GM12878 (cell line): ENCODE data around the gene SAMD15. TPM values are rescaled to one million over a fixed set of nuclear protein-coding genes. Genes with fewer than 3 reads are reported as not detected.

Experiments used
- ATAC-seq: fragments of 200-7000 bp; cut with Tn5 transposase; 3 replicates; pipeline ENCODE4 v1.9.1; 2020; ENCODE audit warnings: mild to moderate bottlenecking, moderate library complexity
- BruUV-seq: library from RNA; stranded (reverse); fragments of 400-500 nt; replicated peaks from 2 replicates; lab custom pipeline; 2021; lab: Mats Ljungman, UMichigan
- CTCF ChIA-PET: fragments of 300-600 bp; sonication (Branson Sonifier 250); formaldehyde crosslinking; extraction: SDS; loops from one replicate; lab custom pipeline; 2021; ENCODE audit warnings: inconsistent platforms; lab: Yijun Ruan, JAX
- POLR2A ChIA-PET: fragments of 350-600 bp; formaldehyde crosslinking; extraction: SDS; loops from one replicate; lab custom pipeline; 2021; ENCODE audit warnings: inconsistent platforms; lab: Charles Lee
- RAD21 ChIA-PET: fragments of 300-600 bp; sonication (Branson Sonifier 250); formaldehyde crosslinking; loops from one replicate; lab custom pipeline; 2023; ENCODE audit warnings: antibody characterized with exemption; ENCODE audit not compliant: unreplicated experiment; lab: Charles Lee
- SMC1A ChIA-PET: fragments of 300-600 bp; sonication (Branson Sonifier 250); formaldehyde crosslinking; loops from one replicate; lab custom pipeline; 2023; ENCODE audit not compliant: unreplicated experiment, uncharacterized antibody; lab: Charles Lee
- DNase-seq: peaks from one replicate; pipeline ENCODE4 v3.0.0-alpha.2; 2011; ENCODE audit warnings: low read depth, low spot score
- FAIRE-seq: peaks from 3 replicates; lab custom pipeline; 2011; peaks lifted over from hg19 to GRCh38; lab: Jason Lieb, UNC
- H2AFZ ChIP-seq: 2 replicates; pipeline ENCODE4 v1.6.0; 2011; ENCODE audit warnings: low read depth, low read length, control low read depth; ENCODE audit not compliant: control insufficient read depth
- H3K27ac ChIP-seq: 2 replicates; pipeline ENCODE4 v1.5.1; 2011; ENCODE audit warnings: control low read depth; ENCODE audit not compliant: control insufficient read depth, insufficient read depth
- H3K27me3 ChIP-seq, 2 experiments: replicated peaks in 1 of 2; 2 replicates each; pipeline versions ENCODE4 v1.6.0 to v1.6.1; 2011; ENCODE audit warnings: low read length in 1 of 2; ENCODE audit not compliant: control insufficient read depth in 2 of 2, insufficient read depth in 2 of 2
- H3K36me3 ChIP-seq, 2 experiments: 2 replicates each; pipeline ENCODE4 v1.5.1; 2011; ENCODE audit warnings: low read length in 1 of 2; ENCODE audit not compliant: control insufficient read depth in 2 of 2, insufficient read depth in 2 of 2
- H3K4me1 ChIP-seq: 2 replicates; pipeline ENCODE4 v1.6.1; 2011; ENCODE audit warnings: mild to moderate bottlenecking, low read length, moderate library complexity, mixed read lengths; ENCODE audit not compliant: control insufficient read depth, insufficient read depth
- H3K4me2 ChIP-seq: 2 replicates; pipeline ENCODE4 v1.6.0; 2011; ENCODE audit warnings: control low read depth; ENCODE audit not compliant: control insufficient read depth, insufficient read depth
- H3K4me3 ChIP-seq: fragments of 200-600 bp; sonication (generic); 2 replicates; pipeline ENCODE4 v1.5.1; 2016
- H3K79me2 ChIP-seq: 2 replicates; pipeline ENCODE4 v1.6.0; 2011; ENCODE audit warnings: low read length; ENCODE audit not compliant: control insufficient read depth, insufficient read depth
- H3K9ac ChIP-seq: 2 replicates; pipeline ENCODE4 v1.8.0; 2011; ENCODE audit warnings: low read length, control low read depth, mixed read lengths; ENCODE audit not compliant: control insufficient read depth, insufficient read depth
- H3K9me3 ChIP-seq: replicated peaks from 3 replicates; pipeline ENCODE4 v1.5.1; 2011; ENCODE audit warnings: mild to moderate bottlenecking, low read length; ENCODE audit not compliant: control insufficient read depth, insufficient read depth
- H4K20me1 ChIP-seq: 2 replicates; pipeline ENCODE4 v1.6.0; 2011; ENCODE audit not compliant: control insufficient read depth, insufficient read depth
- ASH2L ChIP-seq: fragments of 300-600, 200-600 bp; sonication (generic); IDR thresholded peaks from 2 replicates; pipeline ENCODE4 v1.6.1; 2017; ENCODE audit warnings: low read depth, mild to moderate bottlenecking, borderline replicate concordance
- BACH1 ChIP-seq: fragments of 450-650 bp; IDR thresholded peaks from 2 replicates; pipeline ENCODE4 v1.6.1; 2017; ENCODE audit warnings: mild to moderate bottlenecking, borderline replicate concordance
- CBX3 ChIP-seq: fragments of 200-600 bp; sonication (generic); IDR thresholded peaks from 2 replicates; pipeline ENCODE4 v1.6.1; 2016; ENCODE audit warnings: low read depth, borderline replicate concordance
- EGR1 ChIP-seq, 2 experiments: IDR thresholded peaks; 1 replicate in 1 of 2; 2 replicates in 1 of 2; pipeline ENCODE4 v1.6.1; 2011 to 2012; ENCODE audit warnings: low read depth in 2 of 2, low read length in 2 of 2, borderline replicate concordance in 1 of 2, mild to moderate bottlenecking in 1 of 2, moderate library complexity in 1 of 2
- POLR2AphosphoS5 ChIP-seq: IDR thresholded peaks from 2 replicates; pipeline ENCODE4 v1.6.1; 2011; ENCODE audit warnings: mild to moderate bottlenecking, low read length, inconsistent platforms
- TAF1 ChIP-seq: IDR thresholded peaks from 2 replicates; pipeline ENCODE4 v1.6.1; 2011; ENCODE audit warnings: mild to moderate bottlenecking, low read depth, low read length, borderline replicate concordance
- YY1 ChIP-seq: IDR thresholded peaks from 2 replicates; pipeline ENCODE4 v1.6.1; 2011; ENCODE audit warnings: low read depth, mild to moderate bottlenecking, low read length
- WGBS: methylation state at CpG from one replicate; pipeline ENCODE4 v1.1.6; 2016; ENCODE audit warnings: low lambda C conversion rate; ENCODE audit not compliant: insufficient replicate concordance, insufficient coverage; ENCODE audit errors: missing lambda C conversion rate; 5-methylcytosine and 5-hydroxymethylcytosine counted together
- in situ Hi-C: fragments of 300-500 bp; cut with MboI; formaldehyde crosslinking; loops from 9 replicates; pipeline ENCODE4 v1.14.3; 2018; ENCODE audit warnings: mixed read lengths
- intact Hi-C: fragments of 100-400 bp; cut with micrococcal nuclease; formaldehyde crosslinking; loops from one replicate; pipeline ENCODE4 v1.14.2; 2022; ENCODE audit not compliant: unreplicated experiment
- polyA plus RNA-seq, 11 experiments: library from polyadenylated mRNA; depleted of rRNA in 4 of 11; unstranded in 6 of 11; stranded (reverse) in 5 of 11; fragments of >200 nt; fragmentation: Nextera tagmentation in 4 of 11; fragmentation: Illumina TruSeq in 1 of 11; extraction: Ambion mirVana in 4 of 11; extraction: Trizol in 1 of 11; gene quantifications; 1 replicate in 1 of 11; 2 replicates in 10 of 11; pipeline versions ENCODE4 v1.2.1 to v1.2.3, GENCODE V29; 2011 to 2016; ENCODE audit warnings: inconsistent platforms in 2 of 11, missing spikeins in 2 of 11, low read depth in 1 of 11
- total RNA-seq, 4 experiments: library from RNA; depleted of rRNA in 3 of 4; stranded (reverse); fragments of >200 nt in 3 of 4; fragmentation: Illumina TruSeq in 1 of 4; extraction: Trizol in 1 of 4; gene quantifications; 2 replicates each; pipeline versions ENCODE4 v1.2.1 to v1.2.3, GENCODE V29; 2013 to 2021
- TF ChIP-seq, protein P1 (sequence below): fragments of 450-650 bp; IDR thresholded peaks from 2 replicates; pipeline ENCODE4 v1.6.1; 2016; ENCODE audit warnings: mild to moderate bottlenecking, moderate library complexity, borderline replicate concordance
- TF ChIP-seq, protein P2 (sequence below): IDR thresholded peaks from 2 replicates; pipeline ENCODE4 v1.6.1; 2012; ENCODE audit warnings: low read depth, low read length, improper control_type of control experiment
- TF ChIP-seq, protein P3 (sequence below): IDR thresholded peaks from 2 replicates; pipeline ENCODE4 v1.6.1; 2012; ENCODE audit warnings: mild to moderate bottlenecking, low read depth, low read length

Gene SAMD15
- total and polyA plus RNA-seq, 10 of the 15 experiments (the other 5 are each of a cell fraction or from before 2014, with no cell fraction given), result 0.33 to 2.0 (median 0.97) TPM

DNA sequence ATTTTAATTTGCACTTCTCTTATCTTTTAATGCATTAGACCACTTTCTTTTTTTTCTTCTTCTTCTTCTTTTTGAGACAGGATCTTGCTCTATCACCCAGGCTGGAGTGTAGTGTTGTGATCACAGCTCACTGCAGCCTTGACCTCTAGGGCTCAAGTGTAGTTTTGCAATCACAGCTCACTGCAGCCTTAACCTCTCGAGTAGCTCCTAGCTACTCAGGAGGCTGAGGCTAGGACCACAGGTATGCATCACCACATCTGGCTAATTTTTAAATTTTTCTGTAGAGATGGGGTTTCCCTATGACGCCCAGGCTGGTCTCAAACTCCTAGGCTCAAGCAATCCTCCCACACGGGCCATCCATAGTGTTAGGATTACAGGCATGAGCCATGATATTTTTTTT is 13.0 kb upstream of the SAMD15 start:
- ATAC-seq (peak; percentile 75), DNase-seq (no peak), FAIRE-seq (no peak)
- H2AFZ ChIP-seq, result no peak overlapping the region
- BruUV-seq, result no TSS peak
- ChIA-PET CTCF (interaction anchor here (1.0 to 1.7 kb wide), 4 partner anchors 9 to 95 kb away, joined by 3 to 4 read pairs (median 3); no protein-coding TSS in a partner anchor), RAD21 (interaction anchor here (0.8 to 1.0 kb wide), 3 partner anchors 9 to 48 kb away, joined by 3 to 5 read pairs (median 3); partner anchors contain the start of genes SAMD15 and TMED8), SMC1A (interaction anchor here (0.6 to 1.3 kb wide), 5 partner anchors 9 to 1607 kb away, joined by 3 to 4 read pairs (median 3); no protein-coding TSS in a partner anchor), POLR2A (interaction anchor here (0.6 to 1.0 kb wide), 2 partner anchors 11 to 43 kb away, joined by 3 read pairs; partner anchors contain the start of genes GSTZ1 and POMT2)
- 49% methylated on average over 3 of the region's 3 CpGs for WGBS
- in situ Hi-C loops, result no loop called here
- H3K36me3 ChIP-seq, result peaks cover 0 to 2% of the 10 kb centered on the region in 2 experiments; a peak in 2 of 4 replicates
- no peak overlapping the region for H3K9ac ChIP-seq
- no peaks in the 10 kb centered on the region for H3K27me3 ChIP-seq
- no peak overlapping the region for H3K27ac ChIP-seq
- peaks cover 18% of the 10 kb centered on the region for H3K79me2 ChIP-seq
- H4K20me1 ChIP-seq, result no peaks in the 10 kb centered on the region
- H3K4me3 ChIP-seq, result no peak overlapping the region
- intact Hi-C loops, result no loop called here
- no peak overlapping the region for H3K4me2 ChIP-seq
- peaks cover 6% of the 10 kb centered on the region for H3K4me1 ChIP-seq
- TF ChIP-seq CBX3, result no peak
- TF ChIP-seq POLR2AphosphoS5, result no peak
- no peak for TF ChIP-seq TAF1
- no peak for TF ChIP-seq YY1
- TF ChIP-seq, protein P1, sequence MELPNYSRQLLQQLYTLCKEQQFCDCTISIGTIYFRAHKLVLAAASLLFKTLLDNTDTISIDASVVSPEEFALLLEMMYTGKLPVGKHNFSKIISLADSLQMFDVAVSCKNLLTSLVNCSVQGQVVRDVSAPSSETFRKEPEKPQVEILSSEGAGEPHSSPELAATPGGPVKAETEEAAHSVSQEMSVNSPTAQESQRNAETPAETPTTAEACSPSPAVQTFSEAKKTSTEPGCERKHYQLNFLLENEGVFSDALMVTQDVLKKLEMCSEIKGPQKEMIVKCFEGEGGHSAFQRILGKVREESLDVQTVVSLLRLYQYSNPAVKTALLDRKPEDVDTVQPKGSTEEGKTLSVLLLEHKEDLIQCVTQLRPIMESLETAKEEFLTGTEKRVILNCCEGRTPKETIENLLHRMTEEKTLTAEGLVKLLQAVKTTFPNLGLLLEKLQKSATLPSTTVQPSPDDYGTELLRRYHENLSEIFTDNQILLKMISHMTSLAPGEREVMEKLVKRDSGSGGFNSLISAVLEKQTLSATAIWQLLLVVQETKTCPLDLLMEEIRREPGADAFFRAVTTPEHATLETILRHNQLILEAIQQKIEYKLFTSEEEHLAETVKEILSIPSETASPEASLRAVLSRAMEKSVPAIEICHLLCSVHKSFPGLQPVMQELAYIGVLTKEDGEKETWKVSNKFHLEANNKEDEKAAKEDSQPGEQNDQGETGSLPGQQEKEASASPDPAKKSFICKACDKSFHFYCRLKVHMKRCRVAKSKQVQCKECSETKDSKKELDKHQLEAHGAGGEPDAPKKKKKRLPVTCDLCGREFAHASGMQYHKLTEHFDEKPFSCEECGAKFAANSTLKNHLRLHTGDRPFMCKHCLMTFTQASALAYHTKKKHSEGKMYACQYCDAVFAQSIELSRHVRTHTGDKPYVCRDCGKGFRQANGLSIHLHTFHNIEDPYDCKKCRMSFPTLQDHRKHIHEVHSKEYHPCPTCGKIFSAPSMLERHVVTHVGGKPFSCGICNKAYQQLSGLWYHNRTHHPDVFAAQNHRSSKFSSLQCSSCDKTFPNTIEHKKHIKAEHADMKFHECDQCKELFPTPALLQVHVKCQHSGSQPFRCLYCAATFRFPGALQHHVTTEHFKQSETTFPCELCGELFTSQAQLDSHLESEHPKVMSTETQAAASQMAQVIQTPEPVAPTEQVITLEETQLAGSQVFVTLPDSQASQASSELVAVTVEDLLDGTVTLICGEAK, result no peak
- no peak for TF ChIP-seq BACH1
- no peak for TF ChIP-seq ASH2L
- TF ChIP-seq EGR1 (IDR thresholded peaks at IDR 0.05; ENCODE audit: borderline replicate concordance in 1 of 2, low read depth in 2 of 2, low read length in 2 of 2), result no peak
- TF ChIP-seq, protein P2, sequence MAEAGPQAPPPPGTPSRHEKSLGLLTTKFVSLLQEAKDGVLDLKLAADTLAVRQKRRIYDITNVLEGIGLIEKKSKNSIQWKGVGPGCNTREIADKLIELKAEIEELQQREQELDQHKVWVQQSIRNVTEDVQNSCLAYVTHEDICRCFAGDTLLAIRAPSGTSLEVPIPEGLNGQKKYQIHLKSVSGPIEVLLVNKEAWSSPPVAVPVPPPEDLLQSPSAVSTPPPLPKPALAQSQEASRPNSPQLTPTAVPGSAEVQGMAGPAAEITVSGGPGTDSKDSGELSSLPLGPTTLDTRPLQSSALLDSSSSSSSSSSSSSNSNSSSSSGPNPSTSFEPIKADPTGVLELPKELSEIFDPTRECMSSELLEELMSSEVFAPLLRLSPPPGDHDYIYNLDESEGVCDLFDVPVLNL, result no peak
- TF ChIP-seq, protein P3, sequence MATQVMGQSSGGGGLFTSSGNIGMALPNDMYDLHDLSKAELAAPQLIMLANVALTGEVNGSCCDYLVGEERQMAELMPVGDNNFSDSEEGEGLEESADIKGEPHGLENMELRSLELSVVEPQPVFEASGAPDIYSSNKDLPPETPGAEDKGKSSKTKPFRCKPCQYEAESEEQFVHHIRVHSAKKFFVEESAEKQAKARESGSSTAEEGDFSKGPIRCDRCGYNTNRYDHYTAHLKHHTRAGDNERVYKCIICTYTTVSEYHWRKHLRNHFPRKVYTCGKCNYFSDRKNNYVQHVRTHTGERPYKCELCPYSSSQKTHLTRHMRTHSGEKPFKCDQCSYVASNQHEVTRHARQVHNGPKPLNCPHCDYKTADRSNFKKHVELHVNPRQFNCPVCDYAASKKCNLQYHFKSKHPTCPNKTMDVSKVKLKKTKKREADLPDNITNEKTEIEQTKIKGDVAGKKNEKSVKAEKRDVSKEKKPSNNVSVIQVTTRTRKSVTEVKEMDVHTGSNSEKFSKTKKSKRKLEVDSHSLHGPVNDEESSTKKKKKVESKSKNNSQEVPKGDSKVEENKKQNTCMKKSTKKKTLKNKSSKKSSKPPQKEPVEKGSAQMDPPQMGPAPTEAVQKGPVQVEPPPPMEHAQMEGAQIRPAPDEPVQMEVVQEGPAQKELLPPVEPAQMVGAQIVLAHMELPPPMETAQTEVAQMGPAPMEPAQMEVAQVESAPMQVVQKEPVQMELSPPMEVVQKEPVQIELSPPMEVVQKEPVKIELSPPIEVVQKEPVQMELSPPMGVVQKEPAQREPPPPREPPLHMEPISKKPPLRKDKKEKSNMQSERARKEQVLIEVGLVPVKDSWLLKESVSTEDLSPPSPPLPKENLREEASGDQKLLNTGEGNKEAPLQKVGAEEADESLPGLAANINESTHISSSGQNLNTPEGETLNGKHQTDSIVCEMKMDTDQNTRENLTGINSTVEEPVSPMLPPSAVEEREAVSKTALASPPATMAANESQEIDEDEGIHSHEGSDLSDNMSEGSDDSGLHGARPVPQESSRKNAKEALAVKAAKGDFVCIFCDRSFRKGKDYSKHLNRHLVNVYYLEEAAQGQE, result no peak
- TF ChIP-seq, all 136 proteins: peak for 0
- H3K9me3 ChIP-seq, result no peaks in the 10 kb centered on the region; the same call in 1 of the 3 replicates
